Right cardiac atrium (tissue), 5 donors: ENCODE measurements around the gene HABP2. TPM values are rescaled to one million over a fixed set of nuclear protein-coding genes. Genes with fewer than 3 reads are reported as not detected.

Experiments used
- ATAC-seq, 2 donors: fragments of 200-7000 bp; cut with Tn5 transposase; one replicate each; pipeline versions ENCODE4 v1.8.0 to v1.9.1; 2020; ENCODE audit warnings: moderate library complexity in 2 of 2, mild to moderate bottlenecking in 1 of 2
- DNase-seq, 3 donors: peaks; one replicate each; pipeline ENCODE4 v3.0.0-alpha.2; 2020
- H3K27ac ChIP-seq: one replicate; pipeline ENCODE4 v1.5.1; 2013; ENCODE audit warnings: mild to moderate bottlenecking, low read length, control low read depth, moderate library complexity
- H3K27me3 ChIP-seq: one replicate; pipeline ENCODE4 v1.6.1; 2013; ENCODE audit not compliant: control insufficient read depth, insufficient read depth
- H3K4me1 ChIP-seq: one replicate; pipeline ENCODE4 v1.6.1; 2013; ENCODE audit warnings: low read length; ENCODE audit not compliant: control insufficient read depth, insufficient read depth
- H3K4me3 ChIP-seq: one replicate; pipeline ENCODE4 v1.5.1; 2013; ENCODE audit warnings: low read length, control low read depth
- H3K9me3 ChIP-seq: one replicate; pipeline ENCODE4 v1.6.1; 2013; ENCODE audit warnings: low read length; ENCODE audit not compliant: control insufficient read depth
- WGBS: extraction: QIAGEN DNeasy Blood & Tissue Kit; methylation state at CpG from one replicate; pipeline ENCODE4 v1.1.7; 2013; 5-methylcytosine and 5-hydroxymethylcytosine counted together
- intact Hi-C, 4 donors: fragments of 100-400 bp; cut with DNase I; formaldehyde crosslinking; loops; one replicate each; pipeline versions ENCODE4 v1.11.0 to v1.14.0; 2022 to 2023
- polyA plus RNA-seq: library from polyadenylated mRNA; stranded (reverse); fragments of 200-250 nt; gene quantifications from one replicate; pipeline ENCODE4 v1.2.3, GENCODE V29; 2013
- total RNA-seq, 4 donors: library from RNA; stranded (reverse); fragmentation: NEBNext Ultra II Directional; extraction: Animal tissue kit (Norgen Biotek cat#: 25700); gene quantifications; one replicate each; pipeline ENCODE4 v1.2.1, GENCODE V29; 2021
- donor health status: healthy with polysubstance abuse.
- donor health status: DM: no; HTN: yes; CAD: no.
- donor health status: DM: no; HTN: no; CAD: no.
- donor health status: DM: no; HTN: yes; CAD: no; lungs with severe emphysema.
- donor health status: DM: yes; HTN: yes; CAD: no.

HABP2 gene
- total and polyA plus RNA-seq, 5 donors = 0.07 to 0.09 TPM; not detected in 3

DNA sequence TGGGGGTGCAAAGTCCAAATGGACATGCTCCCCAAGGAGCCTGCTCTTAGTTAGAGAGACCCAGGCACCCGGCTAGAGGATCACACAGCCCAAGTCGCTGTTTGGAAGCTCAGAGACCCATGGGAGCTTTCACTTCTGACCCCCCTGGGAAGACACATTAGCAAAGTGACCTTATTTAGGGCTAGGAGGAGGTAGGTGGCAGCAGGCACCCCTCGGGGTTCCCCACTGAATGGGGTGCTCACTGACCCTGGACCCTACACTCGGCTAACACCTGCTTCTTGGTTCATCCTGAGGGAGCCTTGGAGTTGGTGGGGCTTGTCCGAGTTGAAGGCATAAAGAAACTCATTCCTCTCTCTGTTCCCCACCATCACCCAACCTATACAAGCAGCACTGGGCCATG, 27.1 kb upstream of the HABP2 start:
- no peaks in the 10 kb centered on the region for H3K4me1 ChIP-seq
- WGBS = 93% methylated on average over 5 of the region's 5 CpGs
- H3K4me3 ChIP-seq = no peak overlapping the region
- ATAC-seq (no peak), DNase-seq (no peak)
- intact Hi-C loops = no loop called here
- H3K9me3 ChIP-seq = no peaks in the 10 kb centered on the region
- no peak overlapping the region for H3K27ac ChIP-seq
- no peaks in the 10 kb centered on the region for H3K27me3 ChIP-seq

DNA sequence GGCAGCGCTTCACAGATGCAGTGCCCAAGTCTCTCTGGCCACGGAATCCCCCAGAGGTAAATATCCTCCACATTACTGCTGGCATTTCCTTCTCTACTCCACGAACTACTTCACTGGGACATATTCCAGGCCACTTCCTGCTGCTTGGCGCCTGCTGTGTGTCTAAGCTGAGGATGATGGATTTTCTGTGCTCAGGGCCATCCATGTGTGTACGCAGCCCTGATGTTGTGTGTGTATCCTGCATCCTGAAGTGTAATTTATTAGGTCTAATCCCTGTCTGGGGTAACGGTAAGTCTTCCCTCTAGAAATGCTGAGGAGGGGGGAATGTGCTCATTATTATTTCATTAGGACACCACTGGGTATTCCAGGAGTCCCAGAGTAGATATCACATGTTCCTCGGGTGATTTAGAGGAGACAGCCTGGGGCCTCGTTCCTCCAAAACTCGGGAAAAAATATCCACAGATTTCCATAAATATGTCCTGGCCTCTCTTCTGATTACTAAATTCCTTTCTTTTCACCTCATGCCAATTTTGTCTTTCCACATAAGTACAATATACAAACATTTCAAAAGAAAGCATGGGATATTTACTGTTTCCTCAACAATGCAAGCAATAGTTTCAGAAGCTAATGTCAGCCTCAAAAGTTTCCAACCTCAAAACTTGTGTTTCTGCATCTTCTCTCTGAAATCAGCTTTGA, 25.5 kb upstream of the HABP2 start:
- no peak overlapping the region for H3K4me3 ChIP-seq
- no peaks in the 10 kb centered on the region for H3K4me1 ChIP-seq
- intact Hi-C loops = no loop called here
- H3K9me3 ChIP-seq = no peaks in the 10 kb centered on the region
- H3K27me3 ChIP-seq = no peaks in the 10 kb centered on the region
- 42% methylated on average over 9 of the region's 9 CpGs for WGBS
- ATAC-seq (peak in 1 of 2 donors; percentile 32), DNase-seq (no peak)
- H3K27ac ChIP-seq = no peak overlapping the region

DNA sequence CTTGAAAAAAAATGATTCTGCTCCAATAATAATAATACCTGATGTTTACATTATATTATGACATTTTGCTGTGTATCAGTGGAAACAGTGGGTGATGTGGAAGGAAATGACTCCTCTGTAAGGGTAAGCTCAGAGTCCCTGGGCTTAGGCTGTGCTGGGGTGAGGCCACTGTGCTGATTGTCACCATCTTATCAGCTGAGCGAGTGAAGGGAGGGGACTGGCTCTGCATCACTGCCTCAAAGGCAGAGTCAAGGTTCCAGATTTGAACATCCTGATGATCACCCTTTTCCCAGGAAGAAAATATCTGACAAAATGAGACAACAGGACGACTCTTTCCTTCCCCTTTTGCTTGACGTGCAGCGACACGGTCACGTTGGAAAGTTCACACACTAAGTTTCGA, 24.0 kb upstream of the HABP2 start:
- H3K4me3 ChIP-seq = no peak overlapping the region
- no peak for DNase-seq
- WGBS = 65% methylated on average over 7 of the region's 7 CpGs
- no peaks in the 10 kb centered on the region for H3K9me3 ChIP-seq
- peak in 1 of 2 donors; percentile 56 for ATAC-seq
- no peak overlapping the region for H3K27ac ChIP-seq
- no peaks in the 10 kb centered on the region for H3K4me1 ChIP-seq
- intact Hi-C loops = no loop called here
- H3K27me3 ChIP-seq = no peaks in the 10 kb centered on the region

DNA sequence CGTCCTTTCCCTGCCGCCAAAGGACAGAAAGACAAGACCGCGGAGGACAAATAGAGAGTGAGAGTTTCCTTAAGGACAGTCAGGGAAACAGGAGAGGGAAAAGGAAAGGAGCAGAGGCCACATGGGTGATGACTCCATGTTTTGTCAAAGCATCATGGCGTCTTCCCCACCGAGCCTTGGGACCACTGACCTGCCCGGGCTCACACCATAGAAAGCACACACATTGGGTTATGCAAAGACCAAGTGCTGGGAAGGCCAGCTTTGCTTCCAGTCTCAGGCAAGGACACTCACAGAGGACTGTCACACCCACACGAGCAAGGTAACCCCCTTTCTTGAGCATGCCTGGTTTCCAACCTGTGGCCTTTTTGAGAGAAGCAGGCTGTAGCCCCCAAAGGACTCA, 23.3 kb upstream of the HABP2 start:
- H3K9me3 ChIP-seq = no peaks in the 10 kb centered on the region
- H3K4me3 ChIP-seq = no peak overlapping the region
- 94% methylated on average over 8 of the region's 8 CpGs for WGBS
- H3K27me3 ChIP-seq = no peaks in the 10 kb centered on the region
- ATAC-seq (no peak), DNase-seq (no peak)
- no peak overlapping the region for H3K27ac ChIP-seq
- intact Hi-C loops = no loop called here
- no peaks in the 10 kb centered on the region for H3K4me1 ChIP-seq

DNA sequence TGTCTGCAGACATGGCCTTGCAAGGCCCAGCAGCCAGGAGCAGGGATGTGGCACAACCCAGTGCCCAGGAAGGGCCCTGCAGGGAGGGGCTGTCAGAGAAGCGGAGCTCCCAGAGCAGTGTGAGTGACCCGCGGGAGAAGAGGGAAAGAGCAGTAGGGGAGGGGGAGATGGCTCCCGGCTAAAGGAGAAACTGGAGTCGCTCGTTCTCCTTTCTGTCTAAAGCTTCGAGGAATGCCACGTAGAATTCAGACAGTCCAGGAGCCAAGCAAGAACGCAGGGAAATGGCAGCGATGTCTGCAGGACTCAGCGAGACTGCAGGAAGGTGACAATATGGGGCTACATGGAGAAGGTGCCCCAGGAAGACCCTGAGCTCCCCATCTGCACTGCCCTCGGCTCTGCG, 22.4 kb upstream of the HABP2 start:
- no peak for ATAC-seq
- Histone ChIP-seq H3K9me3 (no peaks in the 10 kb centered on the region), H3K4me3 (no peak overlapping the region), H3K27me3 (no peaks in the 10 kb centered on the region), H3K27ac (no peak overlapping the region), H3K4me1 (no peaks in the 10 kb centered on the region)
- 80% methylated on average over 13 of the region's 13 CpGs for WGBS
- no peak for DNase-seq
- intact Hi-C loops = no loop called here

DNA sequence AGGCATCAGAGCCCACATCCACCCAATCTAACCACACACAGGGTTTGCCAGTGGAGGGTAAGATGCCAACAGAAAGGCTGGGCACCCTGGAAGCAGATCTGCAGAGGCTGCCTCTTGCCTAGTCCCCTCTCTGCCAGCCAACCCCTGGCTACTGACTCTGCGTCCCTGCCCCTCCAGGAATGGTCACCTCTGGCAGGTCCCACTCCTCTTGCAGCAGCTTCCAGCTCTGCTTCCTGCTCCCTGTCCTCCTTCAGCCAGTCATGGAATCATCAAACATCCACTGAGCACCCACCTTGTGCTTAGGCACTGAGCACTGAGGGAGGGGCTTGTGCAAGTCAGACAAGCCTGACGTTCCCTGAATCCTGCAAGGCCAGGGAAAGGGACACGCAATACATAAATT, 20.1 kb upstream of the HABP2 start:
- Histone ChIP-seq H3K9me3 (no peaks in the 10 kb centered on the region), H3K4me3 (no peak overlapping the region), H3K4me1 (no peaks in the 10 kb centered on the region), H3K27ac (no peak overlapping the region), H3K27me3 (no peaks in the 10 kb centered on the region)
- no peak for ATAC-seq
- no peak for DNase-seq
- intact Hi-C loops = no loop called here
- WGBS = 89% methylated on average over 3 of the region's 3 CpGs

DNA sequence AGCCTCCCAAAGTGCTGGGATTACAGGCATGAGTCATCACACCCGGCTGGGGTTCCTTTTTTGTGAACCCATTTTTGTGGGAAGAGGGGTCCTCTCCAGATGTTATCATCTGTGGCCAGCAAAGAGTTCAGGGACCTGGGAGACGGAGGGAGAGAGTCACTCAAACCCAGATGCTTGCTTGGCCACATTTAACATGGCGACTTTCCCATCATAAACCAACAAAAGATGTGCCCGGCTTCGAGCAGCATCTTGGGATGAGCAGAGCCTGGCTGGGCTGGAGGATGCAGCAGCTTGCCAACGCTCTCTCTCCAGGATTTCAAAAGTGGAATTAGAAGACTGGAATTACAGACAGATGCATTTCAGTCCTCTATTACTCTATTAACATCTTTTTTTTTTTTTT, 19.1 kb upstream of the HABP2 start:
- ATAC-seq = no peak

DNA sequence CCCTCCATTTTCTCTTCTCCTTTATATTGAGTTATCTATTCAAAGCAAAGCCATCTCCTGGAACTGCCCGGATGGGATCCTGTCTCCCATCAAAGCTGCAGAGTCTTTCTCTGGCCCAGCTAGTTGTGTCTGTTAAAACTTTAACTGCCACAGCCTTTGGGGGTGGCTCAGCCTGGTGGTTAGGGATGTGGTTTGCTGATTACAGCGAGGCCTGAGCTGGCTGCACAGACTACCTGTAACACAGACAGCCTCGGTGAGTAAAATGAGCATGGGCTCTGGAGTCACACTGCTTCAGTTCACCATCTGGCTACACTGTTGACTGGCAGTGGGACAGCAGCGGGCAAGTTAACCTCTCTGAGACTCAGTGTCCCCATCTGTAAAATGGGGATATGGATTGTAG, 18.4 kb upstream of the HABP2 start:
- DNase-seq = no peak
- WGBS = 79% methylated on average over 4 of the region's 4 CpGs

More for the DNA sequence above, 19.1 kb upstream of the HABP2 start:
- 84% methylated on average over 6 of the region's 6 CpGs for WGBS
- Histone ChIP-seq H3K4me1 (no peaks in the 10 kb centered on the region), H3K27ac (no peak overlapping the region), H3K9me3 (no peaks in the 10 kb centered on the region), H3K27me3 (no peaks in the 10 kb centered on the region), H3K4me3 (no peak overlapping the region)
- DNase-seq = no peak
- intact Hi-C loops = no loop called here

DNA sequence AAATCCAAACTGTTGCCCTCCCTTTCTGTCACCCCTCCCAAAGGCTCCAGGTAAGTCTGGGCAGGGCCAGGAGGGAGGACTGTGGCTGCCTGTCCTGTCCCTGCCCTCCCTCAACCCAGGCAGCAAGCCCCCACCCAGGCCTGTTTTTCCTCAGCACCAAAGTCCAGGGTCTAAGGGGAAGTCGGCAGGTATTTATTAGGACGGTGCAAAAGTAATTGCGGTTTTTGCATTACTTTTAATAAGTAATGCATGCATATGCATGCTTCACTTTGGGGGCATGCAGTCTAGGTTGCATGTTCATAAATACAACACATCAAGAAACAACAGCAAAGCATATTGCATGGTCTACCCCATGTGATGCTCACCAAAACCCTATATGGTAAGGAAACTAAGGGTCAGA, 15.2 kb upstream of the HABP2 start:
- Histone ChIP-seq H3K4me1 (no peaks in the 10 kb centered on the region), H3K27ac (no peak overlapping the region), H3K9me3 (no peaks in the 10 kb centered on the region), H3K4me3 (no peak overlapping the region), H3K27me3 (no peaks in the 10 kb centered on the region)
- intact Hi-C loops = no loop called here
- 89% methylated on average over 3 of the region's 3 CpGs for WGBS
- DNase-seq (no peak), ATAC-seq (no peak)

More for the DNA sequence above, 18.4 kb upstream of the HABP2 start:
- Histone ChIP-seq H3K4me1 (no peaks in the 10 kb centered on the region), H3K27ac (no peak overlapping the region), H3K27me3 (no peaks in the 10 kb centered on the region), H3K9me3 (no peaks in the 10 kb centered on the region), H3K4me3 (no peak overlapping the region)
- ATAC-seq = no peak
- intact Hi-C loops = no loop called here

DNA sequence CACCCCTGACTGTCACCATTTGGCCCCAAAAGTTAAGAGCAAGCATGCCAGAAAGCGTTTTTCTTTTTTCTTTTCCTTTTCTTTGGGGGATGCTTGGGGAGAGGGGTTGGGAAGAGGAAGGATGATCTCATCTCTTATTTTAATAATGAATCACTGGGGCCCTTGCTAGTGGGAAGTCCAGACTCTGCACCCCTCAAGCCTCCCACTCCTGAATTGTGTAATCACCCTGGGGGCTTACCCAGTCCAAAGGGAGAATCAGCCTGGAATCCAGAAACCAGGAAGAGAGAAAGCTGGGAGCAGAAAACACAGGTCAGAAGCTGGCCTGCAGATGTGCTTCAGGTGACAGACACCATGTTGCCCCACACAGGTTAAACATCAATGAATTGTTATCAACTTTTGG, 14.7 kb upstream of the HABP2 start:
- intact Hi-C loops = no loop called here
- Histone ChIP-seq H3K27me3 (no peaks in the 10 kb centered on the region), H3K27ac (no peak overlapping the region), H3K4me1 (no peaks in the 10 kb centered on the region), H3K9me3 (no peaks in the 10 kb centered on the region), H3K4me3 (no peak overlapping the region)
- ATAC-seq (no peak), DNase-seq (no peak)
- 83% methylated on average over 1 of the region's 1 CpG for WGBS

DNA sequence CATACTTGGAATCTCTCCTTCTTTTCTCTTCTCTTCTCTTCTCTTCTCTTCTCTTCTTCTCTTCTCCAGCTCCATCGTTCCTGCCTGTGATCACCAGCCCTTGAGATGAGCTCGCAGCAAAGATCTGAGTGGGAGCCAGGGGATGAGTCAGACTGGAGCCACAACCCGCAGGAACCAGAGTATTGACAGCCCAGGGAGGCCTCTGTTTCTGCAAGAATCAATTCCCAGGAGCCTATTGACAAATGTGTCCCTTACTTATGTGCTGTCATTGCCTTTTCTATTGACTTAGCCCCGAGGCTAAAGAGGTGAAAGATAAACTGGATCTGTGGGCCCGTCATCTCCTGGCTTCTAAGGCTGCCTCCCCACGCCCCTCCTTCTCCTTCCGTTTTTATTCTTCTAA, 13.1 kb upstream of the HABP2 start:
- H3K9me3 ChIP-seq = no peaks in the 10 kb centered on the region
- DNase-seq (peak in 1 of 3 donors; percentile 38), ATAC-seq (peak in 1 of 2 donors; percentile 65)
- WGBS = 55% methylated on average over 7 of the region's 7 CpGs
- no peaks in the 10 kb centered on the region for H3K27me3 ChIP-seq
- intact Hi-C loops = no loop called here
- H3K4me3 ChIP-seq = no peak overlapping the region
- no peak overlapping the region for H3K27ac ChIP-seq
- H3K4me1 ChIP-seq = no peaks in the 10 kb centered on the region
